ENCODE measurements around the gene SKI.

Gene SKI

GRCh38 chr1:2292725-2293450 lies 64.8 kb downstream of the SKI start:
- H3K9me2 ChIP-seq (replicated peaks; ENCODE audit: control insufficient read depth, low read length), result no peaks in the 10 kb centered on the region
- no peak overlapping the region for H3K27ac ChIP-seq (ENCODE audit: low read depth, low read length)
- H3K9me3 ChIP-seq (ENCODE audit: control insufficient read depth, insufficient read depth, low read length), result no peaks in the 10 kb centered on the region
- H3K79me2 ChIP-seq (ENCODE audit: control insufficient read depth, low read length), result no peaks in the 10 kb centered on the region
- no peak overlapping the region for H3K4me3 ChIP-seq (ENCODE audit: low read length)
- H3K4me2 ChIP-seq (ENCODE audit: low read length), result no peak overlapping the region
- H3K36me3 ChIP-seq (ENCODE audit: control insufficient read depth, low read length), result no peaks in the 10 kb centered on the region
- no peaks in the 10 kb centered on the region for H3F3A ChIP-seq (ENCODE audit: control insufficient read depth, insufficient read depth)
- H3K4me1 ChIP-seq (ENCODE audit: control insufficient read depth, low read length), result peaks cover 11% of the 10 kb centered on the region
- peaks cover 23% of the 10 kb centered on the region; the same call in 1 of the 2 replicates for H4K20me1 ChIP-seq (ENCODE audit: control insufficient read depth, insufficient read depth, low read depth, low read length)
- peaks cover 51% of the 10 kb centered on the region for H3K27me3 ChIP-seq (ENCODE audit: control insufficient read depth, low read length)
- TF ChIP-seq EZH2phosphoT487 (IDR thresholded peaks at IDR 0.05; ENCODE audit: borderline replicate concordance, low read length) (no peak), CTCF (IDR thresholded peaks at IDR 0.05; ENCODE audit: low read depth, low read length, poor library complexity, severe bottlenecking) (no peak)

GRCh38 chr1:2294033-2294724 lies 66.1 kb downstream of the SKI start:
- Histone ChIP-seq H3K79me2 (ENCODE audit: control insufficient read depth, low read length) (no peaks in the 10 kb centered on the region), H3K9me3 (ENCODE audit: control insufficient read depth, insufficient read depth, low read length) (no peaks in the 10 kb centered on the region)

GRCh38 chr1:2294725-2295078 lies 66.6 kb downstream of the SKI start:
- Histone ChIP-seq H3K4me2 (ENCODE audit: low read length) (no peak overlapping the region), H3K27ac (ENCODE audit: low read depth, low read length) (no peak overlapping the region), H4K20me1 (ENCODE audit: control insufficient read depth, insufficient read depth, low read depth, low read length) (peaks cover 13% of the 10 kb centered on the region; the same call in 1 of the 2 replicates), H3K36me3 (ENCODE audit: control insufficient read depth, low read length) (no peaks in the 10 kb centered on the region), H3K79me2 (ENCODE audit: control insufficient read depth, low read length) (no peaks in the 10 kb centered on the region), H3K4me1 (ENCODE audit: control insufficient read depth, low read length) (peaks cover 11% of the 10 kb centered on the region), H3K9me3 (ENCODE audit: control insufficient read depth, insufficient read depth, low read length) (no peaks in the 10 kb centered on the region), H3K4me3 (ENCODE audit: low read length) (no peak overlapping the region), H3K27me3 (ENCODE audit: control insufficient read depth, low read length) (peaks cover 43% of the 10 kb centered on the region), H3F3A (ENCODE audit: control insufficient read depth, insufficient read depth) (no peaks in the 10 kb centered on the region), H3K9me2 (replicated peaks; ENCODE audit: control insufficient read depth, low read length) (no peaks in the 10 kb centered on the region)
- TF ChIP-seq EZH2phosphoT487 (IDR thresholded peaks at IDR 0.05; ENCODE audit: borderline replicate concordance, low read length) (no peak), CTCF (IDR thresholded peaks at IDR 0.05; ENCODE audit: low read depth, low read length, poor library complexity, severe bottlenecking) (no peak)

More at GRCh38 chr1:2294033-2294724, 66.1 kb downstream of the SKI start:
- Histone ChIP-seq H3K4me1 (ENCODE audit: control insufficient read depth, low read length) (peaks cover 11% of the 10 kb centered on the region), H3K27me3 (ENCODE audit: control insufficient read depth, low read length) (peaks cover 44% of the 10 kb centered on the region), H3F3A (ENCODE audit: control insufficient read depth, insufficient read depth) (no peaks in the 10 kb centered on the region), H3K4me3 (ENCODE audit: low read length) (no peak overlapping the region), H3K27ac (ENCODE audit: low read depth, low read length) (no peak overlapping the region), H3K36me3 (ENCODE audit: control insufficient read depth, low read length) (no peaks in the 10 kb centered on the region), H4K20me1 (ENCODE audit: control insufficient read depth, insufficient read depth, low read depth, low read length) (peaks cover 14% of the 10 kb centered on the region; the same call in 1 of the 2 replicates), H3K4me2 (ENCODE audit: low read length) (no peak overlapping the region), H3K9me2 (replicated peaks; ENCODE audit: control insufficient read depth, low read length) (no peaks in the 10 kb centered on the region)
- no peak for TF ChIP-seq EZH2phosphoT487 (IDR thresholded peaks at IDR 0.05; ENCODE audit: borderline replicate concordance, low read length)
- no peak for TF ChIP-seq CTCF (IDR thresholded peaks at IDR 0.05; ENCODE audit: low read depth, low read length, poor library complexity, severe bottlenecking)
